Mucosa of gallbladder (tissue), 1 donor: ENCODE results near the gene ASB1. TPM values are rescaled to one million over a fixed set of nuclear protein-coding genes. Genes with fewer than 3 reads are reported as not detected.
"Not testable (repeated sequence)": the region's sequence is repeated elsewhere in the genome, so short reads cannot be mapped to it uniquely, and the experiment has no call there.

Experiments used
- DNase-seq: peaks from one replicate; pipeline ENCODE4 v3.0.0-alpha.2; 2020; ENCODE audit warnings: low spot score
- total RNA-seq: library from RNA; stranded (reverse); gene quantifications from one replicate; pipeline ENCODE4 v1.2.1, GENCODE V29; 2021
- donor health status: DM: no; HTN: no; CAD: no.

Gene ASB1
- total RNA-seq, 1 donor from 2014 or later = 24.9 TPM

DNA sequence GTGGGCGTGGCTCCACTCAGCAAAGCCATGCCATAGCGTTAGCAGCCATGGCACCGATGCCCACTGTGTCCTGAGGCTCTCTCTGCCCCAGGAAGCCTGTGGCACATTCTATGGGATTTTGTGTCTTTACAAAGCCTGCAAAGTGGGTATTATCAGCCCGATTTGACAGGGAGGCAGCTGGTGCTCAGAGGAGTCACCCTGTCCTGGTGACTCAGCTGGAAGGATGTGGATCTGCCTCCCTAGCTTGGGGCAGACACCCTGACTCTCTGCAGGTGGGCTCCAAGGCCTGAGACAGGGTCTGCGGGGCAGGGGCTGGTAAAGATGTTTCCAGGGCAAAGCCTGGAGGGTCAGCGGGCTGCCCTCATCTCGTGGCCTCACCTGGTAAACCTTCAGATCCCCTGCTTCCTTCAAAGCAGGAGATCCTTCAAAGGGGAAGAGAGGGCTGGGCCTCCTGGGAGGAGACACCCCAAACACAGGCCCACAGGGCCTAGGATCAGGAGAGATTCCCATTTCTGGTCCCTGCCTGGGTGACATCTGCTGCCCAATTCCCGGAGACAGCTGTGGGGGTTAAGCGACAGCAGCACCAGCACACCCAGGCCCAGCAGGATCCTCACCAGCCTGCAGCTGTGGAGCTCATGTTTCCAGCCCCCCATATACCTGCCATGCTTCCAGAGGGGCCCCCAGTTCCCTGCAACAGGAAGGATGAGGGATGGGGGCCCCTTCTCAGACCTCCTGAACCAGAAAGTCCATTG, 3.0 kb upstream of the ASB1 start:
- no peak for DNase-seq

DNA sequence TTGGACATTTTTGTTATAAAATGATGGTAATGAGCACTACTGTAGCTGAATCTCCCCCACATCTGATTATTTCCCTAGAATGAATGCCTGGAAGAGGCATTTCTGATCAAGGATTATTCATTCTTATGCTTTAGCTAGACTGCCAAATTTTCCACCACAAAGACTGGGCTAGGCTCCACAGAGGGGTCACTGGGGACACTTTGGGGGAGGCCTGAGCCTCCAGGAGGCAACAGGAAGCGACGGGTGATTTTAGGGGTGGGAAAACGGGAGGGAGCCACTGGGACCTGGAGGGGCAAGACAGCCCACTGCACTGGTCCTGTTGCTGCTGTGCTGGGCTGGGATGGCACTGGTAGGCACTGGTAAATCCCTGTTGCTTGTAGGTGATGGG, 2.4 kb upstream of the ASB1 start:
- DNase-seq = no peak

DNA sequence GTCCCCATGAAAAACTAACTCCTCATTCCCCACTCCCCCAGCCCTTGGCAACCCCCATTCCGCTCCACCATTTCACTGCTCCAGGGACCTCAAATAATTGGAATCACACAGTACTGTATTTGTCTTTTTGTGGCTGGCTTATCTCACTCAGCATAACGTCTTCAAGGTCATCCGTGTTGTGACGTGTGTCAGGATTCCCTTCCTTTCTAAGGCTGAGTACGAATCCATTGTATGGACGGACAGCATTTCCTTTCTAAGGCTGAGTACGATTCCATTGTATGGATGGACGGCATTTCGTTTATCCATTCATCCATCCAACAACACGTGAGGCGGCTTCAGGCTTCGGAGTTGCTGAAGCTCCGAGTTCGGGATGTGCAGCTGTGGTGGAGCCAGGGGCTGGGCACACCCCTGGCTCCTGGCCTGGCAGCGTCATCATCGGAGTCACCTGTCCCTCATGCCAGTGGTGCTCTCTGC, 1.2 kb upstream of the ASB1 start:
- DNase-seq = no peak

DNA sequence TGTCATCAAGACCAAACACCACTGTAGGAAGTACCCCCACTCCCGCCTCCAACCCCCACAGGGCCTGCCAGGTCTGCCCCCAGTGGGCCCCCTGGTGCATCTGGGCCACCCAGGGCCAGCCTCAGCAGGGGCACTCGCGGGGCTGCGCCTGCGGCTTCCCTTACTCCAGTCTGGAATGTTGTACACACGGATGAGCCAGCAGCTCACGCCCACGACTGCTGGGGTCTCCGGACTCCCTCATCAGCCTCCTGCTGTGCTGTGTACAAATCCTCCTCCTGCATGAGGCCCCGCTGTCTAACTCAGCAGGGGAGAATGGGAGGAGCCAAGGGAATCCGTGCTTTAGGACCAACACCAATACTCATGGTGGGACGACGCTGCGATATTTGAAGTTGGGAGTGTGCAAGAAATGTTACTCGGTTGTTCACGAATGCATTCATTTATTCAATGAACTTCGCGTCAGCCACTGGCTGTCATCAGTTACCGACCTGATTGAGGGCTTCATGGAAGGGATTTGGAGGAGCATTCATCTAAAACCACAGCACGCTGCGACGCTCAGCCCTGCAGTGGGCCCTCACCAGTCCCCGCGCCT, 654 bp upstream of the ASB1 start:
- no peak for DNase-seq

DNA sequence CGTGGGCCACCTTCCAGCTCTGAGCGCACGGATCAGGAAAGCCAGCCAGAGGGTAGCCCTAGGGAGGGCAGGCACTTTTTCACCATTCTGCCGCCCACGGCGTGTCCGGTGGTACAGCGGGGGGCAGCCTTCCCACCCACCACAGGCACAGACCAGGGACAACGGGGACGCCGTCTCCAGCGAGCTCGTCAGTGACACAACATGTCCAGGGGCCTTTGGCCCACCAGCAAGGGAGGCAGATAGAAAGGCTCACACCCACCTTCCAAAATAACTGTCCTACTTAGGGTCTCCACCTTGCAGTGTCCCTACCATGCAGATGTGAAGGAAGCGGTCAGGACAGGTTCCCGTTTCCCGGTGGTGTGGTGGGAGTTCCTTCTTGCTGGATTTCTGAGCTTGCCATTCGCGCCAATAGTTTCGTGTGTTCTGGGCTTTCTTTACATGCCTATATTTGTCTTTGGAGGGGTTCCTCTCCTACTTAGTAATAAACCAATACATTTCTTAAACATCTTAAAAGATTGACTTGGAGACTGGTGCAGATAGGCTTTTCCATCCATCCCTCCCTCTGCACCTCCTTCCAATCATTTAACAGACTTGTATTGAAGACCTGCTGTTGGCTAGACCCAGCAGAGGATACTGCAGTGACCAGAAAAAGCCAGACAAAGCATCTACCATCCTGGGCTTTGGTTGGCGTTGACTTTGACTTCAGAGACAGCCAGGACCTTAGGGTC, 872 bp downstream of the ASB1 start:
- DNase-seq = no peak

DNA sequence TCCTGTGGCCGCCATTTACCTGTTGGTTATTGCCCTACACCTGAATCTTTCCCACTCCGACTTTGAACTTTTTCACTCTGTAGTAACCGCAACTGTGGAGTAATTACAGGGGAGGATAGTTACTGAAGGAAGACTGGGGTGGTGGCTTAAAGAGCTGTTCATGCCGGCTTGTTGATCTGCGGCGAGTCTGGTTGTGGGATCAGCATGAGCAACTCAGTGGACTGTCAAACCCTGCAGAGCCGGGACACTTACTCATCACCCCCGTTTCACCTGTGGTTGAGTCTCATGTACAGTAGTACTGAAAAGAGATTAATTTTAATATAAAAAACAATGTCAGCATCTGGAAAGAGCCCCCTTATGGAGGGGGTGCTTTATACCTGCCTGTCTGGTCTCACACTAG, 2.1 kb downstream of the ASB1 start:
- no peak for DNase-seq

DNA sequence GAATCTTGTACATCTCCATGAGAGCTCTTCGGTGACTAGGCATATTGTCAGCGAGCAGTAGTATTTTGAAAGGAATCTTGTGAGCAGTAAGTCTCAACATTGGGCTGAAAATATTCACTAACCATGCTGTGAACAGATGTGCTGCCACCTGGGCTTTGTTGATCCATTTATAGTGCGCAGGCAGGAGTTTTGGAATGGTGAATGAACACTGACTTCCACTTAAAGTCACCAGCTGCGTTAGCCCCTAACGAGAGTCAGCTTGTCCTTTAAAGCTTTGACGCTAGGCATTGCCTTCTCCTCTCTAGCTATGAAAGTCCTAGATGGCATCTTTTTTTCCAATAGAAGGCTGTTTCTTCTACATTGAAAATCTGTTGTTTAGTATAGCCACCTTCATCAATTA, 4.1 kb downstream of the ASB1 start:
- DNase-seq = no peak

DNA sequence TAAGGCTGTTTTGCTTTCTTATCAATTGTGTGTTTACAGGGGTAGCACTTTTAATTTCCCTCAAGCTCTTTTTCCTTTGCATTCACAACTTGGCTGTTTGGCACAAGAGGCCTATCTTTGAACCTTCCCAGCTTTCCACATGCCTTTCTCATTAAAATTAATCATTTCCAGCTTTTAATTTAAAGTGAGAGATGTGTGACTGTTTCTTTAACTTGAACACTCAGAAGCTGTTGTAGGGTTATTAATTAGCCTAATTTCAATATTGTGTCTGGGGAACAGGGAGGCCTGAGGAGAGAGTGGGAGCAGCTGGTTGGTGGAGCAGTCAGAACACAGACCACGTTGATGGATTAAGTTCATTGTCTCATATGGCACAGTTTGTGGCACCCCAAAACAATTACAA, 4.7 kb downstream of the ASB1 start:
- DNase-seq = no peak

DNA sequence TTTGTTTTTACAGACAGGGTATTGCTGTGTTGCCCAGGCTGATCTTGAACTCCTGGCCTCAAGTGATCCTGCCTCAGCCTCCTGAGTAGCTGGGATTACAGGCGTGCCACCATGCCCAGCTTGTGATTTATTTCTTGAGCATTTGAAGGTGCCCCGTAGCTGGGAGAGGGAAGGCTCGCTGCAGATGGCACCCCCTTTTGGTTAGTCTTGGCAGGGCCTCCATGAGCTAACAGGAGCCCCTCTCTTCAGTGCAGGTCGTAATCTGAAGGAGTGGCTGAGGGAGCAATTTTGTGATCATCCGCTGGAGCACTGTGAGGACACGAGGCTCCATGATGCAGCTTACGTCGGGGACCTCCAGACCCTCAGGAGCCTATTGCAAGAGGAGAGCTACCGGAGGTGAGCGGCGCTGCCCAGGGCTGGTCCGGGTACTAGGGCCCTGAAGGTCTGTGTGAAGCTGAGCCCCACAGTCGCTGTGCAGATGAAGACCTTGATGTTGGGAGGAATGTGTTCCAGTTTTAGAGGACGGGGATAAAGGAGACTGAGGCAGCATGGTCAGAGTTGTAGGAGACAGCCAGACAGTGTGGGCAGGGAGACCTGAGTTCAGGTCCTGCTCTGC, 6.7 kb downstream of the ASB1 start:
- no peak for DNase-seq

DNA sequence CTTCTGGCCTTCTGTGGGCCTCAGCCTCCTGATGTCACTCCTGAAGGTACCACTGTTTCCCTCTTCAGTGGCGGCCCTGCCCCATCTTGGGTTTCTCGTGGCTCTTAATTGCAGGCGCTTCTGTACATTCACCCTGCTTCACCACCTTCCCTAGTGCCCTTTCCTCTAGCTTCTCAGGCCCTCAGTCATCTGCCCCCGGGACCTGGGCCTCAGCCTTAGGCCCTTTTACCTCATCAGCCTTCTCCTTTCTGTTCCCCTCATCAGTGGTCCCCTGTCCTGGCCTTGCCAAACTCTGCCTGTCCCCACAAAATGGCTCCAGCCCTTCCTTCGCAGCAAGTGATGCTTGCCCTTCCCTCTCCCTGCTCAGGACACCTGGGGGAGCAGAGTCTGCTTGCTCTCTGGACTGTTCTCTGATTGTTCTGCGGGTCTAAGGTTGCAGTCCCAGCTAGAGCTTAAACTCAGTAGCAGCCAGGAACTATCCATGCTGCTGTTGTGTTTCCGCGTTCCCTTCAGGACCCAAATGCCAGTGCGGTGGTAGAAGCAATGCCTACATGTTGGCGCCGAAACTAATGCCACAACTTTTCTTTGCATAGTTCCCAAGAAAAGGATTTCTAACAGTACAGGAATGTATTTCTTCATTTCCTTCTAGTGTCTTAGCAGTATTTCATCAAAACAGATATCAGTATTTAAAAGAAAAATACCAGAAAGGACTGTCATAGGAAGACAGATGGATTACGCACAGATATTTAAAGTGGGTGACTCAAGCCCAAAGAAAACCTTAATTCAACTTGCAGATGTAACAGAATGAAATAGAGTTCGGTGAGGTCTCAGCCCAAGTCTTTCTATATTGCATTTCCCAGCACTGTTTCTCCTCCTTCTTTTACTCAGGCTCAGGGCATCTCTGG, 7.5 kb downstream of the ASB1 start:
- DNase-seq = no peak

DNA sequence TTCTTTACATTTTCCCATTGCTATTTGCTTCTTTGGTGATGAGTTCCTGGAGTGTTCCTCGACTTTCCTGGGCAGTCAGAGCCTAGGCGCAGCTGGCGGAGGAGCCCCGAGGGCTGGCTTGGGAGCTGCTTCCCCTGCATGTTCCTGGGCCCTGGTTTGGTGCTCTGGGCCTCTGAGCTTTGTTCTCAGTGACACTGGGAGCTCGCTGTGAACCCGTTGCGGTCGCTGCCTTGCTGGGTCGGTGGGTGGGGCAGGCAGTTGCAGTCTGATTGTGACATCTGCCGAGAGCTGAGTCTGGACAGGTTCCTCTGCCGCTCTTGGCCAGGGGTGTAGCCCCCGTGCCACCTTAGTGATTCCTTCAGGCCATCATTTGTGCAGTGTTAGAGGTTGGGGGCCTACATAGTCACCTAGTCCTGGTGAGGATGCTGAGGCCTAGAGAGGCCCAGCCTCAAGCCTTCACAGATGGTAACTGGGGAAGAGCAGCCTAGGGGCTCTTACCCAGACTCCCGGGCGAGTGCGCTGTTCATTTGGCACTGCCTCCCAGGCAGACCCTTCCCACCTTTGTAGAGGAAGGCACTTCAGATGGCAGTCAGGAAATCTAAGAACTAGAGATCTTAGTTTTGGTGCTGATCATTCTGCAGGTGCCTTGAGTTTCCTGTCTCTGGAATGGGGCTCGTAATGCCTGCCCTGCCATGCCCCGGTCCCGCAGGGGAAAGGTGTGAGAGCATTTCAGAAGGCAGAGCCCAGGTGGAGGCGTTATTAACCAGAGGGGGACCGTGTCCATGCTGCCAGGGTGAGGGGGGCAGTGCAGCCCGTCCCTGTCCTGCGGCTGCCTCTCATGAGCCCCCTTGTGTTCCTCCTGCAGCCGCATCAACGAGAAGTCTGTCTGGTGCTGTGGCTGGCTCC, 8.4 kb downstream of the ASB1 start:
- no peak for DNase-seq

DNA sequence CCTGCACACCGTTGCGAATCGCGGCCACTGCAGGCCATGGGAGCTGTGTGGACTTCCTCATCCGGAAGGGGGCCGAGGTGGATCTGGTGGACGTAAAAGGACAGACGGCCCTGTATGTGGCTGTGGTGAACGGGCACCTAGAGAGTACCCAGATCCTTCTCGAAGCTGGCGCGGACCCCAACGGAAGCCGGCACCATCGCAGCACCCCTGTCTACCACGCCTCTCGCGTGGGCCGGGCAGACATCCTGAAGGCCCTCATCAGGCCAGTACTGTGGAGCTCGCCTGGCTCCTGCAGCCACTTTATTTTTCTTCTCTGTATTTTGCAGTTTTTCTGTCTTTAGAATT, 9.0 kb downstream of the ASB1 start:
- no peak for DNase-seq

DNA sequence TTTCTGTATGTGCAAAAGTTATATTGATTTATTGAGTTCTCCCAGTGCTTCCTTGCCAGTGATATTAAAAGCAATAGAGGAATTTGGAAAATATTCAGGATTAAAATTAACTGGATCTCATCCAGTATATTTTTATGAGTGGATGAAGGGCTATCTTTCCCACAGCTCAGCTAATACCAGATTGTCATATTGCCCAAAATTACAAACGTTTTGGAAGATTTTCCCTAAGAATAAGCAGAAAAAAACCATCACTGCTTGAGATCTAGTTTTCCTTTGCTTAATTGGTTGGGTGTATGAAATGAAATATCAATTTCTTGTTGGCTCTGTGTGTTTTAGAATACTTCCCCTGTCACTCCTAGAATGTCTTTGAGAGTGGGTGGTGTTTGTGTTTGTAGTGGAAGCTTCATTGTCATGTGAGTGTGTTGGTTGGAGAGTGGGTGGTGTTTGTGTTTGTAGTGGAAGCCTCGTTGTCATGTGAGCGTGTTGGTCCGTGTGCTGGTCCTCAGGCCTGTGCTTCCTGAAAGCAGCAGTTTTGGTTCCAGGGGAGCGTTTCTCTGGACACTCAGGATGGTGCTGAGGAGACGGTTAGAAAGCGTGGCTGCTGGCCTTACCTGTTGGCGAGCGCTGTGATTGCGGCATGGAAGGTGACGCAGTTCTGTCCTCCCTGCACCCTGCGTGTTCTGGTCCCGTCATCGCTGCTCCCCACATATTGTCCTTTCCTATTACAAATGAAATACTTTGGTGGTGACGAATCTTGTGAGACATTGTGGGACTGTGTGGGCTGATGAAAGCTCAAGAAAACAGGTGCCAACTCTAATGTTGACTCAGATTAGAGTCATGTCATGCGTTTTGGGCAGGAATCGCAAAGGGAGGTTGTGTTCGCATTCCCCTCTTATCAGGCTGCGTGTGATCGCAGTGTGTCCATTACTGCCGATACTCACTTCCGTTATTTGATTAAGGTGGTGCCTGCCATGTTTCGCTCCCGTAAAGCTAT, 12.4 kb downstream of the ASB1 start:
- DNase-seq = no peak

DNA sequence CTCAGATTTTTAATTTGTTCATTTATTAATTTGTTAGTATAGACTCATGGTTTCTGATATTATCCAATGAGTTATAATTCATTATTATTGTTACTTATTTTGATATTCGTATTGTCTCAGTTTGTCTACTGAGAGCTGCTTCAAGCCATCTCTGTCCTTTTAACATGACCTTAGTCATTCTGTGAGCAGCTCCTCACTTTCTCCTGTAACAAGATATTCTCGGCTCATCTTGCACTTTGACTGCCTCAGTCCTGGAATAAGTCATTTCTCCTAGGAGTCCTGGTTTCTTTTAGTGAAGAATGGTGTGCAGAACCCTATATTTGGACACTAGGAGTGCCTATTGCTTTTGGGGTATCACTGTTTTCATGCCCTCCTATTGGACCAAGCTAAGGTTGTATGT, 13.2 kb downstream of the ASB1 start:
- no peak for DNase-seq

DNA sequence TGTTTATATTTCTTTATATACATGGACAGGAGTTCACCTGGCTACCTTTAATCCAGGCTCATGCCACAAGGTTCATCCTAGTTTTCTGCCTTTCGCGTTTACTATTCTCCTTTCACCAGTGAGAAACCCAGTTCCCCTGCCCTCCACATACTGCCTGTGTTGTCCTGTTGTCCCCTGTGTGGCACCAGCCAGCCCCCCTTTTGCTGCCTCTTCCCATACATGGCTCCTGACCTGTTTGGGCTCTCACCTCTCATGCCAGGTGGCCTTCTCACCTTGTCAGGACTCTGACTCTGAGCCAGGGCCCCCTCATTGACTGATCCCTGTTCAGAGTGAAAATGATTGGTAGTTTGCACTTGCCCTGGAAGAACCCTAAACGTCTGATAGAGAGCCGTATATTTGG, 13.6 kb downstream of the ASB1 start:
- DNase-seq = no peak

DNA sequence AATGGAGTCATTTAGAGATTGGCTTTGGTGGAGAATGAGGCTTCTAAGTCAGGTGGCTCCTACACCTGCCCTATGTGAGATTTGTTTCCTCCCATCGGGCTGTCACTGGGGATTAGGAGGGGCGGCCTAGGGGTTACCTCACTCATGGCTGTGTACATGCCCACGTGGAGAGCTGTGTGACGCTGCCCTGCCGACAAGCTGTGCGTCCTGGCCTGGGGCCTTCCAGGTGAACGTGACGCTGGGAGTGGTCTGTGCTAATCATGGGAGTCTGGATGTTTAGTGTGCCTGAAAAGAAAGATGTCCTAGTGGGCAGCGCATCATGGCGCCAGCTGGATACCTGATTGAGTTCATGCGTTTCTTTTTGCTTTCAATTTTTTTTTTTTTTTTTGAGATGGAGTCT, 14.0 kb downstream of the ASB1 start:
- DNase-seq = no peak

DNA sequence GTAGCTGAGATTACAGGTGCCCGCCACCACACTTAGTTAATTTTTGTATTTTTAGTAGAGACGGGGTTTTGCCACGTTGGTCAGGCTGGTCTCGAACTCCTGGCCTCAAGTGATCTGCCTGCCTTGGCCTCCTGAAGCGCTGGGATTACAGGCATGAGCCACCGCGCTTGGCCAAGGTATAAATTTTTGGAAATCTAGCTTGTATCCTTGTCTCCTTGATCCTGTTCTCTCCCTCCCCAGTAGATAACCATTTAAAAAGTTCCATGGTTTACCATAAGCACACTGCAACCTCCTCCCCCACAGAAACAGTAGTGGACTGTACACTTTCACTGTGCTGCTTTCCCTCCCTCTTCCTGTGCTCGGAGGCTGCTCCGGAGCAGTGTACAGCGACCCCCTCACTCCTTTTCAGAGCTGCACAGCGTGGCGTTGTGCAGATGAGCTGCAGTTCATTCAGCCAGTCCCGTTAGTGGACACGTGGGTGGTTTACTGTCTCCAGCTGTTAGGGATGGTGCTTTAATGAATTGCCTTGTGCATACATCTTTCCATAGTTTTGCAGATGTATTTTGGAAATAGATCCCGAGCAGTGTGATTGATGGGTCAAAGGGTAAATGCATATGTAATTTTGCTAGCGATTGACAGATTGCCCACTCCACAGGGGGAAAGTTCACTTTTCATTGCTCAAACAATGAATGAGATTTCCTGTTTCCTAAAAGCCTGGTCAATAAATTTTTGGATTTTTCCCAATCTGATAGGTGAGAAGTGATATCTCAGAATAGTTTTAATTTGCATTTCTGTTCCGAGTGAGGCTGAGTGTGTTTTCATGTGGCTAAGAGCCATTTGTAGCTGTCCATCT, 14.8 kb downstream of the ASB1 start:
- DNase-seq = no peak

DNA sequence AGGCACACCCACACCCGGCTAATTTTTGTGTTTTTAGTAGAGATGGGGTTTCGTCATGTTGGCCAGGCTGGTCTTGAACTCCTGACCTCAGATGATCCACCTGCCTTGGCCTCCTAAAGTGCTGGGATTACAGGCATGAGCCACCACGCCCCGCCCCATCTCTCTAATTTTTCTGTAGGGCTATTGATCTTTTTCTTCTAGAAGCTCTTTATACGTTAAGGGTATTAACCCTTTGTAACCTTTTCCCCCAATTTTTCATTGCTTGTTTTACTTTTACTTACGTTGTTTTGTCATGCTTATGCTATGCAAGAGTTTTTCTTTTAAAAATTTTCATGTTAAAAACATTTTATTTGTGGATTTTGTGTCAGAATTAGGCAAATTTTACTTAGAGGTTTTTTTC, 15.5 kb downstream of the ASB1 start:
- not testable (repeated sequence) for DNase-seq
